Fibroblast of the aortic adventitia (primary cell): ENCODE data around the gene PDIK1L. TPM values are rescaled to one million over a fixed set of nuclear protein-coding genes. Genes with fewer than 3 reads are reported as not detected.

Experiments used
- DNase-seq: peaks from one replicate; pipeline ENCODE4 v3.0.0-alpha.2; 2010; ENCODE audit warnings: low read depth
- H3K4me3 ChIP-seq: 2 replicates; pipeline ENCODE4 v1.5.1; 2011; ENCODE audit warnings: low read depth, mild to moderate bottlenecking, control low read depth, low read length, moderate library complexity
- CTCF ChIP-seq: IDR thresholded peaks from 2 replicates; pipeline ENCODE4 v1.5.1; 2011; ENCODE audit warnings: mild to moderate bottlenecking, low read length, control low read depth, inconsistent platforms; ENCODE audit not compliant: insufficient read depth
- total RNA-seq: library from RNA; depleted of rRNA; stranded (reverse); fragments of >200 nt; gene quantifications from 2 replicates; pipeline ENCODE4 v1.2.3, GENCODE V29; 2012; ENCODE audit warnings: low replicate concordance

PDIK1L gene
- total RNA-seq, 1 donor: 10.1 TPM

- TF ChIP-seq CTCF: no peak
- no peak for DNase-seq
- no peak overlapping the region for H3K4me3 ChIP-seq
Measured at GRCh38 chr1:26079178-26079563, 32.5 kb upstream of the PDIK1L start.

GRCh38 chr1:26079960-26080814 lies 31.4 kb upstream of the PDIK1L start:
- DNase-seq: no peak
- TF ChIP-seq CTCF: no peak
- no peak overlapping the region for H3K4me3 ChIP-seq

- DNase-seq: no peak
- H3K4me3 ChIP-seq: no peak overlapping the region
- TF ChIP-seq CTCF: no peak
Measured at GRCh38 chr1:26081267-26082019, 30.2 kb upstream of the PDIK1L start.

- TF ChIP-seq CTCF: no peak
- DNase-seq: no peak
- H3K4me3 ChIP-seq: no peak overlapping the region
Measured at GRCh38 chr1:26082020-26082350, 29.6 kb upstream of the PDIK1L start.

- peak; percentile 54 for DNase-seq
- no peak for TF ChIP-seq CTCF
- H3K4me3 ChIP-seq: no peak overlapping the region
Measured at GRCh38 chr1:26083208-26083607, 28.4 kb upstream of the PDIK1L start.

GRCh38 chr1:26084091-26084561 lies 27.5 kb upstream of the PDIK1L start:
- H3K4me3 ChIP-seq: no peak overlapping the region
- peak; percentile 75 for DNase-seq
- TF ChIP-seq CTCF: no peak
